Subcutaneous abdominal adipose tissue (tissue), 5 donors: ENCODE measurements around the gene CDK6.
"Not testable (repeated sequence)": the region's sequence is repeated elsewhere in the genome, so short reads cannot be mapped to it uniquely, and the experiment has no call there.

Experiments
- H3K27ac ChIP-seq: one replicate; pipeline ENCODE4 v1.7.0; 2013; ENCODE audit warnings: low read depth, mild to moderate bottlenecking, inconsistent platforms, low read length, moderate library complexity
- H3K27me3 ChIP-seq, 5 donors: one replicate each; pipeline ENCODE4 v1.7.0; 2013; ENCODE audit warnings: low read length in 5 of 5, inconsistent platforms in 1 of 5; ENCODE audit not compliant: control insufficient read depth in 5 of 5, insufficient read depth in 4 of 5
- H3K36me3 ChIP-seq, 5 donors: one replicate each; pipeline ENCODE4 v1.7.0; 2013; ENCODE audit warnings: low read length in 5 of 5; ENCODE audit not compliant: control insufficient read depth in 5 of 5, insufficient read depth in 5 of 5
- H3K4me1 ChIP-seq, 5 donors: one replicate each; pipeline ENCODE4 v1.7.0; 2013; ENCODE audit warnings: low read length in 5 of 5, mild to moderate bottlenecking in 3 of 5, moderate library complexity in 1 of 5; ENCODE audit not compliant: control insufficient read depth in 5 of 5, insufficient read depth in 5 of 5
- H3K4me3 ChIP-seq, 5 donors: one replicate each; pipeline ENCODE4 v1.7.0; 2013; ENCODE audit warnings: low read length in 5 of 5, low read depth in 1 of 5
- H3K9ac ChIP-seq, 5 donors: one replicate each; pipeline ENCODE4 v1.7.0; 2013; ENCODE audit warnings: low read length in 5 of 5, mild to moderate bottlenecking in 4 of 5, moderate library complexity in 3 of 5
- H3K9me3 ChIP-seq, 5 donors: one replicate each; pipeline ENCODE4 v1.7.0; 2013; ENCODE audit warnings: low read length in 5 of 5; ENCODE audit not compliant: control insufficient read depth in 5 of 5
- donor health status: healthy.
- donor health status: healthy.
- donor health status: healthy.
- donor health status: healthy.
- donor health status: healthy.

The CDK6 gene

DNA sequence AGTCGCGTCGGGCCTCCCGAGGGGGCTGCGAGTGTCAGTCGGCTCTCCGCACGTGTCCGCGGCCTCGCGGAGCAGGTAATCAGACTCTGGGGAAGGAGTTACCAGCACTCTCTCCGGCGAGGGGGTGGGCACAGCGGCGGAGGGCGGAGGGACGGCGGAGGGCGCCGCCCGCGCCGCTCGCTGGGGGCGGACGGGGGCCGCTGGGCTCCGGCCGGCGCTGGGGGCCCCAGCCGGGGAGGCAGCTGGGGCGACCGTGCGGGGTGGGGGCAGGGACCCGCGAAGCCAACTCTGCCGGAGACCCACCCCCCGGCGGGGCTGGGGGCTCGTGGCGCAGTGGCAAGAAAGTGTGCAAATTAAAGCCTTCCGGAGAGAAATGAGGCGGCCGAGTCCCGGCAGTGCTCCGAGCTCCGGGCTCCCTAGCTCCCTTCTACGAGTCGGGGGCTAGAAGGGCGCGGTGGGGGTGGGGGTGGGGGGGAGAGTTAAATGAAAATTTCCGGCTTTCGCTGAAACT lies at the start of gene CDK6:
Gene CDK6 (minus strand): TSS at position 85 of the 511 bp plus-strand sequence. CDS start 3,250 bp downstream, outside the sequence.
- Histone ChIP-seq H3K9ac (peak within 1 kb of the TSS; percentile 58 to 82 (median 78)), H3K4me3 (peak within 1 kb of the TSS; percentile 96 to 99 (median 98)), H3K9me3 (no peaks in the 10 kb centered on the region), H3K27me3 (no peaks in the 10 kb centered on the region), H3K36me3 (no peaks in the 10 kb centered on the region), H3K4me1 (peaks cover 2 to 45% (median 27%) of the 10 kb centered on the region in 5 donors), H3K27ac (peak within 1 kb of the TSS; percentile 89)

DNA sequence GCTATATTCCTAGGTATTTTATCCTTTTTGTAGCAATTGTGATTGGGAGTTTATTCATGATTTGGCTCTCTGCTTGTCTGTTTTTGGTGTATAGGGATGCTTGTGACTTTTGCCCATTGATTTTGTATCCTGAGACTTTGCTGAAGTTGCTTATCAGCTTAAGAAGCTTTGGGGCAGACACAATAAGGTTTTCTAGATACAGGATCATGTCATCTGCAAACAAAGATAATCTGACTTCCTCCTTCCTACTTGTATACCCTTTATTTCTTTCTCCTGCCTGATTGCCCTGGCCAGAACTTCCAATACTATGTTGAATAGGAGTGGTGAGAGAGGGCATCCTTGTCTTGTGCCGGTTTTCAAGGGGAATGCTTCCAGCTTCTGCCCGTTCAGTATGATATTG lies 49.7 kb upstream of the CDK6 start:
- not testable (repeated sequence) for H3K9ac ChIP-seq, H3K36me3 ChIP-seq, H3K27me3 ChIP-seq, H3K4me1 ChIP-seq, H3K27ac ChIP-seq, H3K4me3 ChIP-seq
- peaks cover 0 to 17% (median 3%) of the 10 kb centered on the region in 5 donors for H3K9me3 ChIP-seq

DNA sequence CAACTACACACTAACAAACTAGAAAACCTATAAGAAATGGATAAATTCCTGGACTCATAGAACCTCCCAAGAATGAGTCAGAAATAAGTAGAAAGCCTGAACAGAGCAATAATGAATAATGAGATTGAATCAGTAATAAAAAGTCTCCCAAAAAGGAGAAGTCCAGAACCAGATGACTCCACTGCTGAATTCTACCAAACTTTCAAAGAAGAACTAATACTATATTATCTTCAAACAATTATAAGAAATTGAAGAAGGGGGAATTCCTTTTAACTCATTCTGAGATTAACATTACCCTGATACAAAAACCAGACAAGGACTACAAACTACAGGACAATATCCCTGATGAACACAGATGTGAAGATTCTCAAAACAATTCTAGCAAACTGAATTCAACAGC lies 47.8 kb upstream of the CDK6 start:
- Histone ChIP-seq H3K27ac (no peak overlapping the region), H3K4me3 (no peak overlapping the region), H3K4me1 (peaks cover 0 to under 1% (median 0%) of the 10 kb centered on the region in 5 donors), H3K9me3 (peaks cover 0 to 17% (median 3%) of the 10 kb centered on the region in 5 donors), H3K9ac (no peak overlapping the region), H3K36me3 (no peaks in the 10 kb centered on the region), H3K27me3 (no peaks in the 10 kb centered on the region)

DNA sequence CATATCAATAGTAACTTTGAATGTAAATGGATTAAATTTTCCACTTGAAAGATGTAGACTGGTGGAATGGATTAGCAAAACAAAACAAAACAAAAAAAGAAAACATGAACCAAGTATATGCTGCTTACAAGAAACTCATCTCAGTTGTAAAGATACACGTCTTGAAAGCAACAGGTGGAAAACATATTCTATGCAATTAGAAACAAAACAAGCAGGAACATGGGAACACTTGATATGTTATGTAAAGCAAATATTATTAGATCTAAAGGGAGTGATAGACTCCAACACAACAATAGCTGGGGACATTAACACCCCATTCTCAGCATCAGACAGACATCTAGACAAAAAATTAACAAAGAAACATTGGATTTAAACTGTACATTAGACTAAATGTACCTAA lies 46.4 kb upstream of the CDK6 start:
- Histone ChIP-seq H3K9ac (no peak overlapping the region), H3K27me3 (no peaks in the 10 kb centered on the region), H3K27ac (no peak overlapping the region), H3K4me3 (no peak overlapping the region), H3K4me1 (no peaks in the 10 kb centered on the region), H3K36me3 (no peaks in the 10 kb centered on the region), H3K9me3 (peaks cover 0 to 15% (median 3%) of the 10 kb centered on the region in 5 donors)

DNA sequence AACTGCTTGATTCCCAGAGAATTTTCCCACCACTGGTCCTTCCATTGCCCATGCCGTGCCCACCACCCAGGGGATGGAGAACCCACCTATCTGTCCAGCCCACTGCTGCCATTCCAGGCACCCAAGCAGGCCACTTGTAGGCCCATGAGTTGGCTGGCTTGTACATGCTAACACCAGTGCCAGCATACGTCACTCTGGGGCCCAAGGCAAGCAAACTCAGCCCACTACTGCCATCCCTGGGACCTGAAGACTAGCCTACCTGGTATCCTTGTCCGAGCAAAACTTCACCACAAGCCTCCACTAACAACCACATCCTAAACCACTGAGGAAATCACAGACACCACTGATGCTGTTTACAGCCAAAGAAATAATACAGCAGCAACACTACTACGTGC lies 44.7 kb upstream of the CDK6 start:
- no peaks in the 10 kb centered on the region for H3K36me3 ChIP-seq
- no peaks in the 10 kb centered on the region for H3K4me1 ChIP-seq
- H3K9me3 ChIP-seq, result peaks cover 0 to 11% (median 3%) of the 10 kb centered on the region in 5 donors
- H3K4me3 ChIP-seq, result no peak overlapping the region
- no peak overlapping the region for H3K27ac ChIP-seq
- no peak overlapping the region for H3K9ac ChIP-seq
- H3K27me3 ChIP-seq, result no peaks in the 10 kb centered on the region

DNA sequence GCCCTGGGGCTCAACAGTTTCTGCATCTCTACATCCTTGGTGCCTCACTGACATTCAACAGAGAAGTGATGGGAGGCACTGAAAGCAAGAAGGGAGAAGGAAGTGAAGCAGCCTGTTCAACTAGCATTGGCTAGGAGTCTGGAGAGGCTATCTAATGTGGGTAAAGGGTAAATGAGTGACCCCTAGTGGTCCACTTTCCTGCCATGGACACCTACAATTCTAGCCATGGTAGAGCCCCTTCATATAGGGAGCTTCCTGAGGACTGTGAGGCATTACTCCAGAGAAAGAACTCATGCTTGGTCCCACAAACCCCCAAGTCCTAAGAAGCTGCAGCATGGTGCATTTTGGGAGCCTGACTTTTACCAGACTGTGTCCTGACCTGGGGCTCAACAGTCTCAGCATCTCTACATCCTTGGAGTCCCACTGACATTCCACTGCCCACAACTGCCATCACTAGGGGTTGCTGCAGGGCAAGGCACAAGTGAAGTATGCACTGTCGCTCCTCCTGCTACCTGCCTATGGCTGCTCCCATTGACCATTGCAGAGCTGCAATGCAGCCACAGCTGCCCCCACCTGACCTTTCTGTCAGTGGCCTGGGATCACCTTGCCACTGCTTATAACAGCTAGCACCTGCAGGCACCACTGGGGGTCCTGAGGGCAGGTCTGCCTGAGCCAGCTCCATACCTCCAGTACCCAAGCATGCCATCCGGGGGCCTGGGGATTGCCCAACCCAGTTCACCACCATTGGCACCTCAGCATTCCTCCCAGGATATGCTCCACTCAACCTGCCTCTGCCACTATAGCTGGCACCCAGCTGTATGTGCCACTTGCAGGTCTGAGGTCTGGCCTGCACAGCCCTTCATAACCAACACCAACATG lies 44.1 kb upstream of the CDK6 start:
- Histone ChIP-seq H3K27ac (no peak overlapping the region), H3K27me3 (no peaks in the 10 kb centered on the region), H3K4me1 (no peaks in the 10 kb centered on the region), H3K36me3 (no peaks in the 10 kb centered on the region), H3K9me3 (peaks cover 0 to 11% (median 3%) of the 10 kb centered on the region in 5 donors), H3K4me3 (no peak overlapping the region), H3K9ac (no peak overlapping the region)

DNA sequence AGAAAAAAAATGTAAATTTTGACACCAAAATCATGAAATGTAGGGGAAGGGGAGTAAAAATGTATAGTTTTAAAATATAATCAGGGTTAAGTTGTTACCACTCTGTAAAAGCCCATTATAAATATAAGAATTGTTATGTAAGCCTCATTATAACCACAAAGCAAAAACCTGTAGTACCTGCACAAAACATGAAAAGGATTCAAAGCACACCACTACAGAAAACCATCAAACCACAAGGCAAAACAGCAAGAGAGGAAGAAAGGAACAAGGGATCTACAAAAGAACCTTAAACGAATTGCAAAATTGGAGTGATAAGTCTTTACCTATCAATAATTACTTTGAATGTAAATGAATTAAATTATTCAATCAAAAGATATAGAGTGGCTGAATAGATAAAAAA lies 41.0 kb upstream of the CDK6 start:
- Histone ChIP-seq H3K4me3 (no peak overlapping the region), H3K9me3 (peaks cover 0 to 3% (median 0%) of the 10 kb centered on the region in 5 donors), H3K4me1 (no peaks in the 10 kb centered on the region), H3K27me3 (no peaks in the 10 kb centered on the region), H3K36me3 (no peaks in the 10 kb centered on the region), H3K9ac (no peak overlapping the region), H3K27ac (no peak overlapping the region)

DNA sequence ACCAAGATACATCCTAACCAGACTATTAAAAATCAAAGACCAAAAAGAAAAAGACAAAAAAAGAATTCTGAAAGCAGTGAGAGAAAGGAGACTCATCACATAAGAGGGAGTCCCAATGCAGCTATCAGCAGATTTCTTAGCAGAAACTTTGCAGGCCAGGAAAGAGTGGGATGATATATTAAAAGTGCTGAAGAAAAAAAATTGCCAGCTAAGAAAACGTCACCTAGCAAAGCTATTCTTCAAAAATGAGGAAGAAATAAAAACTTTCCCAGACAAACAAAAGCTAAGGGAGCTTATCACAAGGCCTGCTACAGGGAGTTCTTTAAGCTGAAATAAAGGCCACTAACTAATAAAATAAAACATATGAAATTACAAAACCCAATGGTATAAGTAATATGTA lies 40.5 kb upstream of the CDK6 start:
- H3K9ac ChIP-seq, result no peak overlapping the region
- H3K36me3 ChIP-seq, result no peaks in the 10 kb centered on the region
- no peak overlapping the region for H3K4me3 ChIP-seq
- no peaks in the 10 kb centered on the region for H3K4me1 ChIP-seq
- H3K9me3 ChIP-seq, result no peaks in the 10 kb centered on the region
- H3K27ac ChIP-seq, result no peak overlapping the region
- H3K27me3 ChIP-seq, result no peaks in the 10 kb centered on the region

DNA sequence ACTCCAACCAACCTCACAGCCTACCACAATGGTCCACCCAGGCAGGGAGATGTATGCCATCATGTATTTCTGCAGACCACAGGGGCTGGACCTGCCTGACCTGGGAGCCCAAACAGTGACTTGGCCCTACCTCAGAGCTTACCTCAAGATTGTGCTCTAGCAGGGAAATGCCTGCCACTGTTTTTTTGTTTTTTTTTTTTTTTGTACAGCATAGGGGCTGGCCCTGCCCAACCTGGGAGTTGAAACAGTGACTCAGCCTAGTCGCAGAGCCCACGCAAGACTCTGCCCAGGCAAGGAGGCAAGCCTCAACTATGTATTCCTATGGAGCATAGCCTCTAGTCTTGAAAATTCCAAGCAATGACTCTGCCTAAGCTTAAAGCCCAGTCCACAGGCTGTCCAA lies 39.3 kb upstream of the CDK6 start:
- no peaks in the 10 kb centered on the region for H3K27me3 ChIP-seq
- H3K9me3 ChIP-seq, result no peaks in the 10 kb centered on the region
- no peak overlapping the region for H3K9ac ChIP-seq
- H3K36me3 ChIP-seq, result no peaks in the 10 kb centered on the region
- H3K4me1 ChIP-seq, result no peaks in the 10 kb centered on the region
- H3K4me3 ChIP-seq, result no peak overlapping the region
- H3K27ac ChIP-seq, result no peak overlapping the region

DNA sequence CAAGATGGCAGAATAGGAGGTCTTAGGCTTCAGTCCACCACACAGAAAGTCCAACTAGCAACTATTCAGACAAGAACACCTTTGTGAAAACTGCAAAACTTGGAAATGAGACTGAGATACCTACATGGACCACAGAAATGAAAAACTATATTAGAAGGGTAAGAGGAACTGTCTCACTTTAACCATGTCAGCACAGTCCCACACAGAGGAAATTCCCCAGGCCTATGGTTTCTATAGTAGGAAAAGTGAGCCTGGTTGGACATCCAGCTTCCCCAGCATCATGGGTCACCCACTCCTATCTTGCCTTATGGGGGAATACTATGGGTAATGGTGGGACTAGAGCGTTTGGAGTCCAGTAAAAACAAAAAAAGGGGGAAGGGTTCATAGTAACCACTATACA lies 38.8 kb upstream of the CDK6 start:
- no peak overlapping the region for H3K27ac ChIP-seq
- H3K9ac ChIP-seq, result no peak overlapping the region
- no peaks in the 10 kb centered on the region for H3K9me3 ChIP-seq
- H3K4me1 ChIP-seq, result no peaks in the 10 kb centered on the region
- no peak overlapping the region for H3K4me3 ChIP-seq
- H3K36me3 ChIP-seq, result no peaks in the 10 kb centered on the region
- no peaks in the 10 kb centered on the region for H3K27me3 ChIP-seq
